H1 (cell line): ENCODE measurements around the gene TBCE. TPM values are rescaled to one million over a fixed set of nuclear protein-coding genes. Genes with fewer than 3 reads are reported as not detected.

Experiments used
- CTCF ChIA-PET: fragments of 300-600 bp; sonication (Branson Sonifier 250); formaldehyde crosslinking; loops from one replicate; lab custom pipeline; 2021; ENCODE audit not compliant: partially characterized antibody; lab: Charles Lee
- POLR2A ChIA-PET: fragments of 300-600 bp; sonication (Branson Sonifier 250); formaldehyde crosslinking; loops from one replicate; lab custom pipeline; 2021; ENCODE audit warnings: inconsistent platforms; ENCODE audit not compliant: partially characterized antibody; lab: Charles Lee
- DNase-seq, 2 experiments: peaks; one replicate each; pipeline versions ENCODE4 v3.0.0 to v3.0.0-alpha.2; 2010 to 2022; ENCODE audit warnings: low spot score in 2 of 2, low read depth in 1 of 2, mixed read lengths in 1 of 2
- FAIRE-seq: peaks from 2 replicates; lab custom pipeline; 2011; peaks lifted over from hg19 to GRCh38; lab: Jason Lieb, UNC
- H2AFZ ChIP-seq: 2 replicates; pipeline ENCODE4 v1.8.1; 2012; ENCODE audit warnings: low read length, inconsistent platforms
- H2AK5ac ChIP-seq: 2 replicates; pipeline ENCODE4 v1.6.1; 2013; ENCODE audit warnings: low read depth, low read length
- H2BK120ac ChIP-seq: replicated peaks from 2 replicates; pipeline ENCODE3; 2013; ENCODE audit warnings: low read depth, low read length, inconsistent platforms
- H2BK12ac ChIP-seq: 2 replicates; pipeline ENCODE4 v1.6.1; 2013; ENCODE audit warnings: low read depth, low read length
- H2BK15ac ChIP-seq: 2 replicates; pipeline ENCODE4 v1.6.1; 2013; ENCODE audit warnings: low read length
- H2BK20ac ChIP-seq: 2 replicates; pipeline ENCODE4 v1.6.1; 2013; ENCODE audit warnings: low read length
- H2BK5ac ChIP-seq: 2 replicates; pipeline ENCODE4 v1.6.1; 2013; ENCODE audit warnings: low read depth, low read length
- H3K14ac ChIP-seq: 2 replicates; pipeline ENCODE4 v1.6.1; 2013; ENCODE audit warnings: inconsistent platforms; ENCODE audit not compliant: insufficient read length
- H3K18ac ChIP-seq: 2 replicates; pipeline ENCODE4 v1.6.1; 2013; ENCODE audit warnings: low read length; ENCODE audit errors: extremely low read depth
- H3K23ac ChIP-seq: 2 replicates; pipeline ENCODE4 v1.6.1; 2013; ENCODE audit warnings: inconsistent platforms; ENCODE audit not compliant: insufficient read length
- H3K23me2 ChIP-seq: 2 replicates; pipeline ENCODE4 v1.6.1; 2013; ENCODE audit warnings: low read depth, low read length
- H3K27ac ChIP-seq: 2 replicates; pipeline ENCODE4 v1.6.1; 2011; ENCODE audit warnings: low read depth, low read length, inconsistent platforms
- H3K27me3 ChIP-seq, 4 experiments: replicated peaks in 1 of 4; 1 replicate in 1 of 4; 2 replicates in 3 of 4; pipeline versions ENCODE4 v1.6.1 to v1.8.1; 2011 to 2013; ENCODE audit warnings: low read length in 3 of 4, mild to moderate bottlenecking in 3 of 4, inconsistent platforms in 2 of 4, mixed read lengths in 2 of 4, moderate library complexity in 1 of 4; ENCODE audit not compliant: control insufficient read depth in 3 of 4, insufficient read depth in 3 of 4; ENCODE audit errors: extremely low read depth in 1 of 4
- H3K36me3 ChIP-seq, 4 experiments: 2 replicates each; pipeline versions ENCODE4 v1.6.1 to v1.8.1; 2011 to 2013; ENCODE audit warnings: mild to moderate bottlenecking in 4 of 4, low read length in 3 of 4, moderate library complexity in 2 of 4, control low read depth in 1 of 4, inconsistent platforms in 1 of 4; ENCODE audit not compliant: insufficient read depth in 4 of 4, control insufficient read depth in 2 of 4
- H3K4ac ChIP-seq: replicated peaks from 2 replicates; pipeline ENCODE3; 2013; ENCODE audit warnings: low read length, low read depth, mixed read lengths, inconsistent platforms; ENCODE audit not compliant: insufficient read length
- H3K4me1 ChIP-seq, 4 experiments: replicated peaks in 1 of 4; 1 replicate in 1 of 4; 2 replicates in 3 of 4; pipeline versions ENCODE4 v1.6.1 to v1.8.1; 2011 to 2013; ENCODE audit warnings: low read length in 3 of 4, inconsistent platforms in 2 of 4, mixed read lengths in 1 of 4; ENCODE audit not compliant: insufficient read depth in 4 of 4, control insufficient read depth in 3 of 4
- H3K4me2 ChIP-seq, 2 experiments: 2 replicates each; pipeline versions ENCODE4 v1.6.1 to v1.8.1; 2011 to 2013; ENCODE audit warnings: low read depth in 2 of 2, low read length in 2 of 2, control low read depth in 1 of 2, inconsistent platforms in 1 of 2, mild to moderate bottlenecking in 1 of 2; ENCODE audit not compliant: insufficient read depth in 1 of 2
- H3K4me3 ChIP-seq, 4 experiments: fragments of 200-600, 300-600 bp in 1 of 4; sonication (generic), shearing (Covaris generic), sonication (Bioruptor Twin) in 1 of 4; 2 replicates each; pipeline versions ENCODE4 v1.5.1 to v1.8.1; 2011 to 2016; ENCODE audit warnings: low read length in 4 of 4, low read depth in 3 of 4, control low read depth in 2 of 4, inconsistent platforms in 2 of 4, mild to moderate bottlenecking in 2 of 4, mixed read lengths in 1 of 4, moderate library complexity in 1 of 4; ENCODE audit not compliant: insufficient read depth in 2 of 4; ENCODE audit errors: extremely low read depth in 1 of 4
- H3K56ac ChIP-seq: replicated peaks from 2 replicates; pipeline ENCODE3; 2013; ENCODE audit warnings: low read depth, mild to moderate bottlenecking, mixed read lengths, low read length, inconsistent platforms; ENCODE audit not compliant: insufficient read length
- H3K79me1 ChIP-seq: 2 replicates; pipeline ENCODE4 v1.6.1; 2013; ENCODE audit warnings: low read depth, low read length, control low read depth
- H3K79me2 ChIP-seq, 2 experiments: 2 replicates each; pipeline versions ENCODE4 v1.6.1 to v1.8.1; 2012 to 2013; ENCODE audit warnings: low read length in 2 of 2, mild to moderate bottlenecking in 2 of 2, inconsistent platforms in 1 of 2; ENCODE audit not compliant: insufficient read depth in 2 of 2, control insufficient read depth in 1 of 2
- H3K9ac ChIP-seq, 4 experiments: replicated peaks in 1 of 4; 1 replicate in 1 of 4; 2 replicates in 3 of 4; pipeline versions ENCODE4 v1.6.1 to v1.8.1; 2011 to 2013; ENCODE audit warnings: low read depth in 3 of 4, low read length in 3 of 4, control low read depth in 2 of 4, mild to moderate bottlenecking in 2 of 4, moderate library complexity in 2 of 4, inconsistent platforms in 1 of 4; ENCODE audit errors: extremely low read depth in 1 of 4
- H3K9me3 ChIP-seq, 2 experiments: 2 replicates each; pipeline versions ENCODE4 v1.6.1 to v1.8.1; 2012 to 2013; ENCODE audit warnings: mild to moderate bottlenecking in 2 of 2, moderate library complexity in 2 of 2, control low read depth in 1 of 2, inconsistent platforms in 1 of 2, low read depth in 1 of 2, low read length in 1 of 2, mixed read lengths in 1 of 2; ENCODE audit not compliant: insufficient read depth in 2 of 2
- H4K20me1 ChIP-seq, 2 experiments: replicated peaks in 1 of 2; 2 replicates each; pipeline versions ENCODE3 to v1.8.1; 2011 to 2013; ENCODE audit warnings: inconsistent platforms in 2 of 2, low read length in 2 of 2, mild to moderate bottlenecking in 1 of 2; ENCODE audit not compliant: insufficient read depth in 2 of 2, control insufficient read depth in 1 of 2
- H4K5ac ChIP-seq: 2 replicates; pipeline ENCODE4 v1.6.1; 2013; ENCODE audit warnings: low read length, low read depth, mixed read lengths, inconsistent platforms; ENCODE audit not compliant: insufficient read length
- H4K8ac ChIP-seq: 2 replicates; pipeline ENCODE4 v1.8.0; 2013; ENCODE audit warnings: mild to moderate bottlenecking, moderate library complexity, low read length, inconsistent platforms; ENCODE audit not compliant: insufficient read depth; ENCODE audit errors: extremely low read depth
- H4K91ac ChIP-seq: replicated peaks from 2 replicates; pipeline ENCODE3; 2013; ENCODE audit warnings: low read length, mixed read lengths, inconsistent platforms; ENCODE audit not compliant: insufficient read length
- CHD2 ChIP-seq: IDR thresholded peaks from 2 replicates; pipeline ENCODE4 v1.6.1; 2012; ENCODE audit warnings: low read length, improper control_type of control experiment
- CTCF ChIP-seq, 3 experiments: IDR thresholded peaks; 1 replicate in 2 of 3; 2 replicates in 1 of 3; pipeline versions ENCODE4 v1.5.1 to v1.6.1; 2011; ENCODE audit warnings: low read length in 3 of 3, mild to moderate bottlenecking in 3 of 3, inconsistent platforms in 2 of 3, low read depth in 1 of 3, moderate library complexity in 1 of 3; ENCODE audit not compliant: insufficient read depth in 1 of 3; ENCODE audit errors: control extremely low read depth in 1 of 3
- EZH2 ChIP-seq: fragments of 200-600 bp; sonication (generic); IDR thresholded peaks from 2 replicates; pipeline ENCODE4 v1.7.1; 2012; ENCODE audit warnings: low read depth, mild to moderate bottlenecking, moderate library complexity, low read length, inconsistent platforms; ENCODE audit not compliant: severe bottlenecking
- JUN ChIP-seq: IDR thresholded peaks from 2 replicates; pipeline ENCODE4 v1.6.1; 2011; ENCODE audit warnings: low read depth, mild to moderate bottlenecking, improper control_type of control experiment, low read length
- KDM4A ChIP-seq: IDR thresholded peaks from one replicate; pipeline ENCODE4 v1.7.1; 2012; ENCODE audit warnings: low read depth, mild to moderate bottlenecking, moderate library complexity, low read length, inconsistent platforms; ENCODE audit not compliant: severe bottlenecking
- SIN3A ChIP-seq, 2 experiments: IDR thresholded peaks in 1 of 2; conservative IDR thresholded peaks in 1 of 2; 2 replicates each; pipeline ENCODE4 v1.6.1; 2011 to 2012; ENCODE audit warnings: low read length in 2 of 2, improper control_type of control experiment in 1 of 2, low read depth in 1 of 2, mild to moderate bottlenecking in 1 of 2
- TAF7 ChIP-seq: optimal IDR thresholded peaks from 2 replicates; pipeline ENCODE3; 2011; ENCODE audit warnings: low read depth, mild to moderate bottlenecking, inconsistent platforms, low read length, moderate library complexity, borderline replicate concordance
- YY1 ChIP-seq: IDR thresholded peaks from 2 replicates; pipeline ENCODE4 v1.6.1; 2011; ENCODE audit warnings: low read depth, mild to moderate bottlenecking, low read length
- WGBS, 2 experiments: shearing (Covaris generic) in 1 of 2; methylation state at CpG; one replicate each; pipeline versions ENCODE4 v1.1.6 to v1.1.7; 2013 to 2015; ENCODE audit warnings: low lambda C conversion rate in 2 of 2, mixed read lengths in 2 of 2, inconsistent platforms in 1 of 2, low coverage in 1 of 2, missing lambda C conversion rate in 1 of 2; ENCODE audit not compliant: insufficient replicate concordance in 2 of 2, insufficient coverage in 1 of 2, insufficient read length in 1 of 2; ENCODE audit errors: extremely low coverage in 1 of 2, missing lambda C conversion rate in 1 of 2; 5-methylcytosine and 5-hydroxymethylcytosine counted together
- polyA plus RNA-seq, 7 experiments: library from polyadenylated mRNA; depleted of rRNA in 3 of 7; stranded (reverse) in 5 of 7; unstranded in 2 of 7; fragments of >200 nt in 5 of 7; fragments of 200-250 nt in 2 of 7; gene quantifications; 1 replicate in 5 of 7; 2 replicates in 1 of 7; 4 replicates in 1 of 7; pipeline versions ENCODE4 v1.2.1 to v1.2.3, GENCODE V29; 2011 to 2013; ENCODE audit warnings: missing spikeins in 2 of 7, mixed read lengths in 2 of 7
- total RNA-seq: library from RNA; stranded (reverse); fragmentation: NEBNext Ultra II Directional; extraction: Animal tissue kit (Norgen Biotek cat#: 25700); gene quantifications from 2 replicates; pipeline ENCODE4 v1.2.1, GENCODE V29; 2021

TBCE gene
- total and polyA plus RNA-seq, 2 of the 8 experiments (the other 6 are each of a cell fraction or from before 2014, with no cell fraction given) = 22.7 to 42.9 TPM

- H2BK120ac ChIP-seq = no peak overlapping the region
- WGBS, 2 experiments = 87% methylated on average over 6 of the region's 6 CpGs; no CpG with 5 or more reads in 1 of the 2 experiments
- no peak for DNase-seq
- TF ChIP-seq KDM4A = no peak
- TF ChIP-seq CHD2 = no peak
- TF ChIP-seq CTCF (IDR thresholded peaks at IDR 0.05; ENCODE audit: control extremely low read depth in 1 of 3, insufficient read depth in 1 of 3, low read depth in 1 of 3, low read length in 3 of 3) = no peak
- no peak for TF ChIP-seq SIN3A (conservative IDR thresholded peaks at IDR 0.05 in 1 of 2, IDR thresholded peaks at IDR 0.05 in 1 of 2; ENCODE audit: low read depth in 1 of 2, low read length in 2 of 2)
- no peak for TF ChIP-seq EZH2
- no peak for TF ChIP-seq TAF7
- TF ChIP-seq JUN = no peak
- TF ChIP-seq YY1 = no peak
Measured at GRCh38 chr1:235470741-235471439, 103.7 kb downstream of the TBCE start.

More at GRCh38 chr1:235470741-235471439, 103.7 kb downstream of the TBCE start:
- Histone ChIP-seq H3K4me3 (no peak overlapping the region), H3K18ac (no peak overlapping the region), H3K9me3 (no peaks in the 10 kb centered on the region), H3K9ac (no peak overlapping the region), H2AK5ac (no peak overlapping the region), H2BK5ac (no peak overlapping the region), H3K4ac (no peak overlapping the region), H3K23me2 (no peaks in the 10 kb centered on the region), H3K23ac (no peak overlapping the region), H2AFZ (no peak overlapping the region), H3K27ac (no peak overlapping the region), H4K8ac (no peak overlapping the region), H3K79me2 (no peaks in the 10 kb centered on the region), H2BK20ac (no peak overlapping the region), H4K20me1 (no peaks in the 10 kb centered on the region), H3K56ac (no peak overlapping the region), H3K36me3 (peaks cover 0 to 21% (median 5%) of the 10 kb centered on the region in 4 experiments; a peak in 3 of 8 replicates), H3K79me1 (no peaks in the 10 kb centered on the region), H2BK12ac (no peak overlapping the region), H4K5ac (no peak overlapping the region), H3K14ac (no peak overlapping the region), H4K91ac (no peak overlapping the region), H2BK15ac (no peak overlapping the region), H3K27me3 (no peaks in the 10 kb centered on the region), H3K4me1 (no peaks in the 10 kb centered on the region), H3K4me2 (no peak overlapping the region)
- CTCF ChIA-PET = interaction anchor here (0.6 kb wide), 1 partner anchor 1197 kb away, joined by 4 read pairs; no protein-coding TSS in a partner anchor
- POLR2A ChIA-PET = no interaction called here
- FAIRE-seq = no peak
